Spinal cord (tissue), 10 donors: ENCODE data around the gene SYNPO. TPM values are rescaled to one million over a fixed set of nuclear protein-coding genes. Genes with fewer than 3 reads are reported as not detected.

ENCODE experiments used
- DNase-seq, 6 donors: peaks; one replicate each; pipeline versions ENCODE4 v3.0.0 to v3.0.0-alpha.2; 2013 to 2015; ENCODE audit warnings: low spot score in 6 of 6, low read depth in 4 of 6
- H3K27ac ChIP-seq: one replicate; pipeline ENCODE4 v1.5.1; 2013; ENCODE audit warnings: low read depth, low read length, control low read depth
- H3K27me3 ChIP-seq: one replicate; pipeline ENCODE4 v1.6.1; 2013; ENCODE audit warnings: low read length; ENCODE audit not compliant: control insufficient read depth, insufficient read depth
- H3K36me3 ChIP-seq: one replicate; pipeline ENCODE4 v1.6.1; 2013; ENCODE audit warnings: low read length; ENCODE audit not compliant: control insufficient read depth, insufficient read depth
- H3K4me1 ChIP-seq: one replicate; pipeline ENCODE4 v1.6.1; 2013; ENCODE audit warnings: low read length; ENCODE audit not compliant: control insufficient read depth, insufficient read depth
- H3K4me3 ChIP-seq: one replicate; pipeline ENCODE4 v1.5.1; 2013; ENCODE audit warnings: low read depth, low read length, control low read depth
- H3K9me3 ChIP-seq: one replicate; pipeline ENCODE4 v1.6.1; 2013; ENCODE audit warnings: low read length; ENCODE audit not compliant: control insufficient read depth, insufficient read depth
- WGBS: methylation state at CpG from one replicate; pipeline ENCODE4 v1.1.5; 2013; ENCODE audit warnings: missing lambda C conversion rate; ENCODE audit not compliant: insufficient coverage; 5-methylcytosine and 5-hydroxymethylcytosine counted together
- polyA plus RNA-seq, 2 donors: library from polyadenylated mRNA; unstranded; fragments of 120-200 nt; gene quantifications; one replicate each; pipeline ENCODE4 v1.2.1, GENCODE V29; 2013; ENCODE audit not compliant: insufficient read length in 2 of 2
- total RNA-seq, 2 donors: library from RNA; depleted of rRNA in 1 of 2; stranded (reverse); fragments of 120-200 nt in 1 of 2; fragments of >200 nt in 1 of 2; gene quantifications; one replicate each; pipeline versions ENCODE4 v1.2.3 to v1.2.4, GENCODE V29; 2013 to 2014
- donor health status: healthy.

Gene SYNPO
- total and polyA plus RNA-seq, 4 donors = 5.3 to 17.4 (median 10.9) TPM

GRCh38 chr5:150613991-150614660 is 26.3 kb upstream of the SYNPO start:
- H3K27ac ChIP-seq = no peak overlapping the region
- H3K27me3 ChIP-seq = no peaks in the 10 kb centered on the region
- peaks cover 55% of the 10 kb centered on the region for H3K4me1 ChIP-seq
- no peak for DNase-seq
- WGBS = 68% methylated on average over 8 of the region's 9 CpGs
- no peak overlapping the region for H3K4me3 ChIP-seq
- no peaks in the 10 kb centered on the region for H3K36me3 ChIP-seq
- no peaks in the 10 kb centered on the region for H3K9me3 ChIP-seq

GRCh38 chr5:150614661-150615060 is 25.8 kb upstream of the SYNPO start:
- Histone ChIP-seq H3K4me3 (no peak overlapping the region), H3K27ac (peak overlapping the region; percentile 17), H3K9me3 (no peaks in the 10 kb centered on the region), H3K27me3 (no peaks in the 10 kb centered on the region), H3K4me1 (peaks cover 58% of the 10 kb centered on the region), H3K36me3 (no peaks in the 10 kb centered on the region)
- WGBS = 73% methylated on average over 4 of the region's 4 CpGs
- DNase-seq = no peak

GRCh38 chr5:150615141-150615699 is 25.2 kb upstream of the SYNPO start:
- peak overlapping the region; percentile 20 for H3K27ac ChIP-seq
- peak in 1 of 6 donors; percentile 71 for DNase-seq

GRCh38 chr5:150616024-150616470 is 24.4 kb upstream of the SYNPO start:
- H3K4me3 ChIP-seq = no peak overlapping the region
- DNase-seq = no peak
- H3K36me3 ChIP-seq = no peaks in the 10 kb centered on the region
- H3K4me1 ChIP-seq = peaks cover 54% of the 10 kb centered on the region
- H3K27ac ChIP-seq = no peak overlapping the region
- H3K9me3 ChIP-seq = no peaks in the 10 kb centered on the region
- WGBS = 50% methylated on average over 3 of the region's 5 CpGs
- H3K27me3 ChIP-seq = no peaks in the 10 kb centered on the region

More at GRCh38 chr5:150615141-150615699, 25.2 kb upstream of the SYNPO start:
- Histone ChIP-seq H3K9me3 (no peaks in the 10 kb centered on the region), H3K27me3 (no peaks in the 10 kb centered on the region), H3K4me3 (no peak overlapping the region), H3K36me3 (no peaks in the 10 kb centered on the region), H3K4me1 (peaks cover 55% of the 10 kb centered on the region)
- 36% methylated on average over 7 of the region's 17 CpGs for WGBS

GRCh38 chr5:150616506-150616905 is 24.0 kb upstream of the SYNPO start:
- no peaks in the 10 kb centered on the region for H3K27me3 ChIP-seq
- H3K4me1 ChIP-seq = peaks cover 54% of the 10 kb centered on the region
- no peak overlapping the region for H3K27ac ChIP-seq
- 91% methylated on average over 1 of the region's 1 CpG for WGBS
- no peaks in the 10 kb centered on the region for H3K9me3 ChIP-seq
- no peaks in the 10 kb centered on the region for H3K36me3 ChIP-seq
- no peak for DNase-seq
- no peak overlapping the region for H3K4me3 ChIP-seq

- Histone ChIP-seq H3K4me1 (peaks cover 54% of the 10 kb centered on the region), H3K9me3 (no peaks in the 10 kb centered on the region), H3K27ac (peak overlapping the region; percentile 25), H3K4me3 (no peak overlapping the region), H3K36me3 (no peaks in the 10 kb centered on the region), H3K27me3 (no peaks in the 10 kb centered on the region)
- 63% methylated on average over 6 of the region's 9 CpGs for WGBS
- DNase-seq = no peak
Measured at GRCh38 chr5:150618163-150618562, 22.3 kb upstream of the SYNPO start.

- H3K9me3 ChIP-seq = no peaks in the 10 kb centered on the region
- no peaks in the 10 kb centered on the region for H3K36me3 ChIP-seq
- WGBS = 51% methylated on average over 8 of the region's 17 CpGs
- peak overlapping the region; percentile 42 for H3K27ac ChIP-seq
- peaks cover 51% of the 10 kb centered on the region for H3K4me1 ChIP-seq
- no peaks in the 10 kb centered on the region for H3K27me3 ChIP-seq
- no peak overlapping the region for H3K4me3 ChIP-seq
- DNase-seq = peak in 1 of 6 donors; percentile 55
Measured at GRCh38 chr5:150618588-150619281, 21.7 kb upstream of the SYNPO start.

GRCh38 chr5:150619359-150620230 is 20.9 kb upstream of the SYNPO start:
- Histone ChIP-seq H3K27ac (peak overlapping the region; percentile 42), H3K36me3 (no peaks in the 10 kb centered on the region), H3K4me3 (no peak overlapping the region), H3K9me3 (no peaks in the 10 kb centered on the region), H3K4me1 (peaks cover 49% of the 10 kb centered on the region), H3K27me3 (no peaks in the 10 kb centered on the region)
- WGBS = 48% methylated on average over 20 of the region's 24 CpGs
- peak in 1 of 6 donors; percentile 41 for DNase-seq

- Histone ChIP-seq H3K4me3 (no peak overlapping the region), H3K36me3 (no peaks in the 10 kb centered on the region), H3K27me3 (peaks cover 4% of the 10 kb centered on the region), H3K27ac (no peak overlapping the region), H3K4me1 (peaks cover 49% of the 10 kb centered on the region), H3K9me3 (no peaks in the 10 kb centered on the region)
- WGBS = 100% methylated on average over 3 of the region's 5 CpGs
- no peak for DNase-seq
Measured at GRCh38 chr5:150621301-150621700, 19.2 kb upstream of the SYNPO start.
